PFSK-1 (cell line): ENCODE measurements around the gene IKZF4.

Experiments
- FOXP2 ChIP-seq: optimal IDR thresholded peaks from 2 replicates; pipeline ENCODE3; 2011; ENCODE audit warnings: borderline replicate concordance, control low read depth, inconsistent platforms; ENCODE audit not compliant: insufficient read depth; ENCODE audit errors: extremely low read length, extremely low read depth
- POLR2AphosphoS5 ChIP-seq: IDR thresholded peaks from 2 replicates; pipeline ENCODE4 v1.6.1; 2012; ENCODE audit warnings: low read depth, mild to moderate bottlenecking, control low read depth, low read length, moderate library complexity
- SIN3A ChIP-seq: IDR thresholded peaks from 2 replicates; pipeline ENCODE4 v1.6.1; 2012; ENCODE audit warnings: mild to moderate bottlenecking, low read length, moderate library complexity, borderline replicate concordance; ENCODE audit not compliant: insufficient read depth
- TAF1 ChIP-seq: IDR thresholded peaks from 2 replicates; pipeline ENCODE4 v1.6.1; 2012; ENCODE audit warnings: low read length, control low read depth, borderline replicate concordance; ENCODE audit not compliant: insufficient read depth
- TF ChIP-seq, protein P1 (sequence below), 2 experiments: IDR thresholded peaks; 2 replicates each; pipeline versions ENCODE4 v1.6.1 to v1.8.0; 2011 to 2012; ENCODE audit warnings: low read depth in 2 of 2, low read length in 2 of 2, control low read depth in 1 of 2, inconsistent platforms in 1 of 2, mild to moderate bottlenecking in 1 of 2, moderate library complexity in 1 of 2; ENCODE audit not compliant: insufficient read depth in 1 of 2

DNA sequence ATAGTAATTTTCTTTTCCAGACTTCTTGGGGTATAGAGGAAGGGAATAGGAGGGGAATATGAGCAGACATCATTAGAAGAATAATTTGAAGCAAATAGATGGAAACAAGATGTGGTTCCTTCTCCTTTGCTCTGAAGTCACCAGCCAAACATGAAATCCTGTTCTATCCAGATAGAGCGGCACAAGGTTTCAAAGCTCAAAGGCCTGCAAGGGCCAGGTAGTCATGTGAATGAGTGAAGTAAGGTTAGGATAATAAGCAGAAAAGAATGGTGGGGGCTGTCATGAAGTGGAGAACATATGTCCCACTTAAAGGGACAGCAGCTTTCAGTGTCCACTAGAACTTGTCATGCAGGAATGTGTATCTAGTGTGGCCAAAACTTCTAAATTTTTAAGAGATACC, 2.5 kb upstream of the IKZF4 start:
- no peak for TF ChIP-seq TAF1
- TF ChIP-seq POLR2AphosphoS5: no peak
- no peak for TF ChIP-seq SIN3A
- TF ChIP-seq, protein P1, sequence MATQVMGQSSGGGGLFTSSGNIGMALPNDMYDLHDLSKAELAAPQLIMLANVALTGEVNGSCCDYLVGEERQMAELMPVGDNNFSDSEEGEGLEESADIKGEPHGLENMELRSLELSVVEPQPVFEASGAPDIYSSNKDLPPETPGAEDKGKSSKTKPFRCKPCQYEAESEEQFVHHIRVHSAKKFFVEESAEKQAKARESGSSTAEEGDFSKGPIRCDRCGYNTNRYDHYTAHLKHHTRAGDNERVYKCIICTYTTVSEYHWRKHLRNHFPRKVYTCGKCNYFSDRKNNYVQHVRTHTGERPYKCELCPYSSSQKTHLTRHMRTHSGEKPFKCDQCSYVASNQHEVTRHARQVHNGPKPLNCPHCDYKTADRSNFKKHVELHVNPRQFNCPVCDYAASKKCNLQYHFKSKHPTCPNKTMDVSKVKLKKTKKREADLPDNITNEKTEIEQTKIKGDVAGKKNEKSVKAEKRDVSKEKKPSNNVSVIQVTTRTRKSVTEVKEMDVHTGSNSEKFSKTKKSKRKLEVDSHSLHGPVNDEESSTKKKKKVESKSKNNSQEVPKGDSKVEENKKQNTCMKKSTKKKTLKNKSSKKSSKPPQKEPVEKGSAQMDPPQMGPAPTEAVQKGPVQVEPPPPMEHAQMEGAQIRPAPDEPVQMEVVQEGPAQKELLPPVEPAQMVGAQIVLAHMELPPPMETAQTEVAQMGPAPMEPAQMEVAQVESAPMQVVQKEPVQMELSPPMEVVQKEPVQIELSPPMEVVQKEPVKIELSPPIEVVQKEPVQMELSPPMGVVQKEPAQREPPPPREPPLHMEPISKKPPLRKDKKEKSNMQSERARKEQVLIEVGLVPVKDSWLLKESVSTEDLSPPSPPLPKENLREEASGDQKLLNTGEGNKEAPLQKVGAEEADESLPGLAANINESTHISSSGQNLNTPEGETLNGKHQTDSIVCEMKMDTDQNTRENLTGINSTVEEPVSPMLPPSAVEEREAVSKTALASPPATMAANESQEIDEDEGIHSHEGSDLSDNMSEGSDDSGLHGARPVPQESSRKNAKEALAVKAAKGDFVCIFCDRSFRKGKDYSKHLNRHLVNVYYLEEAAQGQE (IDR thresholded peaks at IDR 0.05; ENCODE audit: insufficient read depth in 1 of 2, low read depth in 2 of 2, low read length in 2 of 2): no peak
- TF ChIP-seq FOXP2: no peak
